Measurements from ENCODE around the gene DNAH10. TPM values are rescaled to one million over a fixed set of nuclear protein-coding genes. Genes with fewer than 3 reads are reported as not detected.
"Not testable (repeated sequence)": the region's sequence is repeated elsewhere in the genome, so short reads cannot be mapped to it uniquely, and the experiment has no call there.

DNAH10 gene
- total RNA-seq, 1 donor from 2014 or later: 22.6 TPM

GRCh38 chr12:123936471-123936870, 174.4 kb downstream of the DNAH10 start:
- no peak for DNase-seq

GRCh38 chr12:123936956-123937706, 175.0 kb downstream of the DNAH10 start:
- DNase-seq: no peak

DNA sequence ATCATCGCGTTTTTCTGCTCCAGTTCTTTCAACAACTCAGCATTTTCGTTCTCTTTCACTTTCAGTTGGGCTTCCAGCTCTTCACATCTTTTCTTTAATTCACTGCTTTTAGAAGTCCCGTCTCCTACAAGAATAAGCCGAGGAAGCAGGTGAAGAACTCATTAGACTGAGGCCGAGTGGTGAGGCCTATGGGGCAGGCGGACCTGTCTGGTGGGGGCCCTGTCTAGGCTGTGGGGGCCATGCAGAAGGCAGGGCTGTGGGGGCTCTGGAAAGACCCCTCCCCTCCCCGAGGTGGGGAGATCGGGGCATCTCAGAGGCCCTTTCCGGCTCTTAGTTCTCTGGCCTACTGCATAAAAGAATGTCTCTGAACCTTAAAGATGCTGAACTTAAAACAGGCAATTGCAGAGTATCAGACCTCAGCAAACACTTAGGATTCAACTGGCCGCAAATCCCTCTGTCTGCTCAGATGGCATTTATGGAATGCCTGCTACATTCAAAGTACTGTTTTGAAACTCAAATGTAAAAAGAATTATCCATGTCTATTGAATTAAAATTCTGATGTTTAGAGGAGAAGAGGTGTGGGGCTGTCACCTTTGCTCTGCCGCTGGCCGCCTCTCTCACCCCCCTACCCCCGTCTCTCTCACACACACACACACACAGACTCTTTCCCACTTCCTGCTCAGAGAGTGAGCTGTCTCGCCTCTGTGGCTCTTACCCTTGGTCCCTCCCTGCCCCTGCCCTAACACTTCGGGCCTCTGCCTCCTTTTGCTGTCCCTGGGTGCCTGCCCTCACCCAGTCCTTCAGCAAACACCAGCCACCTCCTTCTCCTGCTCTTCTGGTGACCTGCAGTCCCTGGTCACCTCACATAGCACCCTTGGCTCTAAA, 175.8 kb downstream of the DNAH10 start:
- DNase-seq: no peak

GRCh38 chr12:123938679-123939480, 176.8 kb downstream of the DNAH10 start:
- DNase-seq: no peak

DNA sequence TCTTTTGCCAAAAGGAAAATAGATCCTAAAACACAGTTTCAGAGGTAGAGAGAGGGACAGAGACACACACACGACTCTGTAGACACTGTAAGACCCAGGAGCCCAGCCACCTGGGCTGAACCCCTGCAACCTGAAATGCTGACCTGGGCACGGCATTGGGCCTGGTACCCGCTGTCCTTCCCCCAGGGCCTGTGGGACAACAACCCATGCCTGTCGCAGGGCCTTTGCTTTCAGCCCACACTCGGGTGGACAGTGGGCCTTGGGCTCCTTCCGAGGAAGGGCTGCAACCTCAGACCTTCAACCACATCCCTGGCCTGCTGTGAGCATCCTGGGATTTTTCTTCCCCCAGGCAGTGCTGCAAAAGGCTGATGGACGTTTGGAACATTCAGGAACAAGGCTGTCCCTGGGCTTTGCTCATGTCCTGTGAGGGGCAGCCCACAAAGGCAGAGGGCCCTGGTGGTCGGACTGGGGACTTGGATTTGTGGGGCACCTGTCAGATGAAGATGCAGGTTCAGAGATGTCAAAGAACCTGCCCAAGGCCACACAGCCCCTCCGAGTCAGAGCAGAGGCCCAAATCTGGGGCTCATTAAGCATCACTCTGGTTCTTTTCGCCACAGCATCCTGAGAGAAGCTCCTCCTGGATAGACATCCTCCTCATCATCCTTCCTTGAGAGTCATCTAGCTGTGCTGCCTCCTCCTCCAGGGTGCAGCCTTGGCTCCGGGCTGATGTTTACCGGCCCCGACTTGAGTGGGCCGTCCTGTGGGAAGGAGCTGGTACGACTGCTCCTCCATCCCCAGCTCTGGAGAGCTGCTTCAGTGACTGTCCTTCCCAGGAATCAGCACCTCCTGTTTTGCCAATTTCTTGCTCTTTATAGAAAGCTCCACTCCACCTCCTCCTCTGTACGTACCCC, 177.9 kb downstream of the DNAH10 start:
- DNase-seq: peak; percentile 56

DNA sequence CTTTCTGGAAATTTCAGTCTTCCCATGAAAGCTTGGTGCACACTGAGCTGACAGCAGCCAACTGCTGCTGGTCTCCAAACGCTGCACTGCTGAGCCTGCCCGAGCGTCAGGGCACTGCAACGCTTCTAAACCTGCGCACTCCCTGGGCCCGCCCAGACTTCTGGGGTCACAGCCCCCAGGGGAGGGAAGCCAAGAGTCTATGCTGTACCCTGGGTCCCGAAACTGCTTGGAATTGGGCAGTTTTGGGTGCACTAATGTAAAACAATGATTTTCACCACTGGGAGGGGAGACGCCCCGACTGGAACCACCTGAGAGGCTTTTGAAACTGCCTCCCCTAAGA, 178.5 kb downstream of the DNAH10 start:
- no peak for DNase-seq

- DNase-seq: no peak
Observed at GRCh38 chr12:123941000-123941399, 178.9 kb downstream of the DNAH10 start.

DNA sequence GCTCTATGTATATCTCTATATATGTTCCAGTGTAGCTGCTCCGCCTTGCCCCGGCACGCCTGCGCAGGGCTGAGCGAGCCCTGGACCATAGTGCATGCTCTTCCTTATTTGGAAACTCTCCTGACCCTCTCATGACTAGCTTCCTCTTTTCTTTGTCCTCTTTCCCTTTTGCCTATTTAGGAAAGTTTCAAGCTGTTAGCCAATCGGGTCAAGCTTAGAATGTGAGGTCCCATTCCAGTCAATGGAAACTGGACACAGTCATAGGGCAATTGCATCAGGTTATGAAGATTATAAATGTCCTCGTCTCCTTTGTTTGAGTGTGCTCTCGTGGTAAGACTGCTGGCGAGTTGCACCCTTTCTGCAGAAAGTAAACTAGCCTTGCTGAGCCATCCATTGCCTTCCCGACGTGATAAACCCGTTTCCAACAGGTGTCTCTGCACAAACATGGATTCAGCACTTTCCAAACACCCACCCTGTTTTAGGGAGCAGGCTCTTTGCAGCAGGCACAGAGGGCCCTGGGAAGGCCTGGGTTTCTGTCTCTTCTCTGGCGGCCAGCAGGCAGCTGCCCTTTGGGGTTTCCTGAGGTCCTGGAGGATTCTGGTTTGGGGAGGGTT, 179.6 kb downstream of the DNAH10 start:
- DNase-seq: no peak

GRCh38 chr12:123942238-123942653, 180.1 kb downstream of the DNAH10 start:
- DNase-seq: peak; percentile 74

GRCh38 chr12:123942911-123943648, 181.0 kb downstream of the DNAH10 start:
- no peak for DNase-seq

GRCh38 chr12:123943816-123944215, 181.7 kb downstream of the DNAH10 start:
- no peak for DNase-seq

- no peak for DNase-seq
Observed at GRCh38 chr12:123944696-123945095, 182.6 kb downstream of the DNAH10 start.

DNA sequence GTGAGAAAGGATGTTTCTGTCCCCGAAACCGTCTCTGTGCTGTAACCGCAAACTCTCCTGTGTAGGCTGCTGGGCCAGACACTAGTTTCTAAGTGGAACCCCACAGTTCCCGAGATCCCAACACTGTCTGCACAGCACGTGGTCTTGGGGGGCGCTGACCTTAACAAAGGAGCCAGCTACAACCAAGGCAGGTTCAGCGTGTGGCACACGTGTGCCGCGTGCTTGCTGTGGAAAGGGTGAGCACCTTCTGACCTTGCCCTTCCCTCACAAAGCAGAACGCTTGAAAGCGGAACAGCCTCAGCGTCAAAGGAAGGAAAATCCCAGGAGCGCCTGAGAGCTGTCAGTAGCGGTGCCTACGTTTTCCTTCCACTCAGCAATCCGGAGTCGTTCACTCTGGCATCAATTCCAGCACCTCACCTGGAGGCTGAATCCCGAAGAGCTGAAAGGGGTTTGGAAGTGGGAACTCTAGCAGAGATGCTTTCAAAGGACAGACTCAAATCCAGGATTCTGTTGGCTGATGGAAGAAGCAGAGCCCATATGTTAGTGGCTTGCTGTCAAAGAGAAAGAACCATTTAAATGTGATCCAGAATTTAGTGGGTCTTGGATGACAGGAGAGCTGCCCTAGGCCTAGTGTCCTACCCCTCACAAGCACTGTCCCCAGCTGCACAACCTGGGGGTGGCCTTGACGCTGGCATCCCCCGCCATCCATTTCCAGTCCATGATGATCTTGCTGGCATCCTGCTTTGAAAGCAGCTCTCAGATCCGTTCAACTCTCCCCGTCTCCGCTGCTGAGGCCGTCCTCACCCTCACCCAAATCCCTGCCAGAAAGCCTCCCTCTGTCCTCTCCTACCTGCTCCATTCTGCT, 183.4 kb downstream of the DNAH10 start:
- DNase-seq: no peak

- DNase-seq: no peak
Observed at GRCh38 chr12:123946152-123946515, 184.0 kb downstream of the DNAH10 start.

GRCh38 chr12:123946516-123947505, 184.7 kb downstream of the DNAH10 start:
- DNase-seq: not testable (repeated sequence)

DNA sequence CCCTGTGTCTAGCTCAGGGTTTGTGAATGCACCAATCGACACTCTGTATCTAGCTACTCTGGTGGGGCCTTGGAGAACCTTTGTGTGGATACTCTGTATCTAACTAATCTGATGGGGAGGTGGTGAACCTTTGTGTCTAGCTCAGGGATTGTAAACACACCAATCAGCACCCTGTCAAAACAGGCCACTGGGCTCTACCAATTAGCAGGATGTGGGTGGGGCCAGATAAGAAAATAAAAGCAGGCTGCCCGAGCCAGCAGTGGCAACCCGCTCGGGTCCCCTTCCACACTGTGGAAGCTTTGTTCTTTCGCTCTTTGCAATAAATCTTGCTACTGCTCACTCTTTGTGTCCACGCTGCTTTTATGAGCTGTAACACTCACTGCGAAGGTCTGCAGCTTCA, 185.4 kb downstream of the DNAH10 start:
- not testable (repeated sequence) for DNase-seq

GRCh38 chr12:123948401-123948795, 186.3 kb downstream of the DNAH10 start:
- no peak for DNase-seq
